CD14-positive monocyte (primary cell): ENCODE measurements around the gene RILPL1. TPM values are rescaled to one million over a fixed set of nuclear protein-coding genes. Genes with fewer than 3 reads are reported as not detected.

ENCODE experiments used
- DNase-seq, 3 donors: peaks; one replicate each; pipeline ENCODE4 v3.0.0-alpha.2; 2011 to 2022
- H2AFZ ChIP-seq: 2 replicates; pipeline ENCODE4 v1.6.0; 2012; ENCODE audit warnings: mild to moderate bottlenecking, low read depth, low read length, inconsistent platforms; ENCODE audit not compliant: insufficient read depth, poor library complexity, severe bottlenecking
- H3K27ac ChIP-seq, 2 donors: 1 replicate in 1 of 2; 2 replicates in 1 of 2; pipeline ENCODE4 v1.5.1; 2012 to 2013; ENCODE audit warnings: low read length in 2 of 2, control low read depth in 1 of 2, inconsistent platforms in 1 of 2, low read depth in 1 of 2, mild to moderate bottlenecking in 1 of 2
- H3K27me3 ChIP-seq, 2 donors: one replicate each; pipeline versions ENCODE4 v1.6.0 to v1.6.1; 2011 to 2013; ENCODE audit warnings: low read length in 2 of 2; ENCODE audit not compliant: control insufficient read depth in 2 of 2, insufficient read depth in 2 of 2
- H3K36me3 ChIP-seq, 2 donors: replicated peaks in 1 of 2; 1 replicate in 1 of 2; 2 replicates in 1 of 2; pipeline versions ENCODE4 v1.5.1 to v1.6.1; 2012 to 2013; ENCODE audit warnings: low read length in 2 of 2, control low read depth in 1 of 2, inconsistent platforms in 1 of 2, mild to moderate bottlenecking in 1 of 2; ENCODE audit not compliant: insufficient read depth in 2 of 2, control insufficient read depth in 1 of 2
- H3K4me1 ChIP-seq, 2 donors: 1 replicate in 1 of 2; 2 replicates in 1 of 2; pipeline versions ENCODE4 v1.5.1 to v1.6.1; 2012 to 2013; ENCODE audit warnings: low read length in 2 of 2, control low read depth in 1 of 2, inconsistent platforms in 1 of 2, mild to moderate bottlenecking in 1 of 2, moderate library complexity in 1 of 2; ENCODE audit not compliant: insufficient read depth in 2 of 2, control insufficient read depth in 1 of 2
- H3K4me2 ChIP-seq: replicated peaks from 2 replicates; pipeline ENCODE3; 2012; ENCODE audit warnings: low read length, moderate library complexity, mild to moderate bottlenecking; ENCODE audit not compliant: poor library complexity, severe bottlenecking; ENCODE audit errors: extremely low read depth
- H3K4me3 ChIP-seq, 3 experiments: fragments of 200-600 bp in 1 of 3; sonication (generic) in 1 of 3; replicated peaks in 1 of 3; 1 replicate in 2 of 3; 2 replicates in 1 of 3; pipeline ENCODE4 v1.5.1; 2011 to 2013; ENCODE audit warnings: low read length in 3 of 3, mild to moderate bottlenecking in 3 of 3, control low read depth in 2 of 3, low read depth in 2 of 3, inconsistent platforms in 1 of 3, moderate library complexity in 1 of 3
- H3K79me2 ChIP-seq: 2 replicates; pipeline ENCODE4 v1.6.0; 2012; ENCODE audit warnings: mild to moderate bottlenecking, control low read depth, inconsistent platforms, low read length, moderate library complexity; ENCODE audit not compliant: insufficient read depth
- H3K9ac ChIP-seq: 2 replicates; pipeline ENCODE4 v1.6.0; 2017; ENCODE audit warnings: low read length, mild to moderate bottlenecking; ENCODE audit not compliant: insufficient read depth, poor library complexity, severe bottlenecking
- H3K9me3 ChIP-seq, 2 donors: replicated peaks in 1 of 2; 1 replicate in 1 of 2; 2 replicates in 1 of 2; pipeline versions ENCODE4 v1.5.1 to v1.6.1; 2012 to 2013; ENCODE audit warnings: low read length in 2 of 2, control low read depth in 1 of 2; ENCODE audit not compliant: control insufficient read depth in 1 of 2, insufficient read depth in 1 of 2
- H4K20me1 ChIP-seq: 2 replicates; pipeline ENCODE4 v1.6.0; 2012; ENCODE audit warnings: mild to moderate bottlenecking, low read length, control low read depth, moderate library complexity; ENCODE audit not compliant: insufficient read depth
- H3K27ac Mint-ChIP-seq, 7 donors: one replicate each; pipeline ENCODE4 v1.8.0; 2020; ENCODE audit warnings: mild to moderate bottlenecking in 7 of 7, mixed read lengths in 7 of 7, moderate library complexity in 6 of 7, inconsistent platforms in 2 of 7
- H3K27me3 Mint-ChIP-seq, 3 donors: one replicate each; pipeline ENCODE4 v1.8.0; 2021 to 2022; ENCODE audit warnings: low read depth in 3 of 3, mild to moderate bottlenecking in 3 of 3, mixed read lengths in 3 of 3, moderate library complexity in 3 of 3, inconsistent platforms in 1 of 3
- H3K36me3 Mint-ChIP-seq, 2 donors: one replicate each; pipeline ENCODE4 v1.8.0; 2020; ENCODE audit warnings: mixed read lengths in 2 of 2, inconsistent platforms in 1 of 2, mild to moderate bottlenecking in 1 of 2
- H3K4me1 Mint-ChIP-seq: one replicate; pipeline ENCODE4 v1.8.0; 2020; ENCODE audit warnings: mild to moderate bottlenecking, mixed read lengths
- H3K4me3 Mint-ChIP-seq, 2 donors: one replicate each; pipeline ENCODE4 v1.8.0; 2020; ENCODE audit warnings: mild to moderate bottlenecking in 2 of 2, mixed read lengths in 2 of 2, moderate library complexity in 1 of 2
- H3K9me3 Mint-ChIP-seq, 7 donors: one replicate each; pipeline ENCODE4 v1.8.0; 2020 to 2022; ENCODE audit warnings: mixed read lengths in 7 of 7, mild to moderate bottlenecking in 6 of 7, moderate library complexity in 6 of 7, inconsistent platforms in 2 of 7
- CTCF ChIP-seq: fragments of 200-600 bp; IDR thresholded peaks from one replicate; pipeline ENCODE4 v1.8.0; 2022; ENCODE audit warnings: antibody characterized with exemption, mild to moderate bottlenecking
- WGBS: methylation state at CpG from one replicate; pipeline ENCODE4 v1.1.5; 2013; ENCODE audit warnings: missing lambda C conversion rate; ENCODE audit not compliant: insufficient coverage; 5-methylcytosine and 5-hydroxymethylcytosine counted together
- intact Hi-C, 2 donors: fragments of 100-400 bp; cut with micrococcal nuclease; formaldehyde crosslinking; loops; one replicate each; pipeline versions ENCODE4 v1.15.0 to v1.15.1; 2023
- polyA plus RNA-seq, 3 donors: library from polyadenylated mRNA; depleted of rRNA in 1 of 3; unstranded in 2 of 3; stranded (reverse) in 1 of 3; fragments of 300-500 nt in 2 of 3; fragments of >200 nt in 1 of 3; fragmentation: Illumina TruSeq in 2 of 3; gene quantifications; 1 replicate in 2 of 3; 2 replicates in 1 of 3; pipeline ENCODE4 v1.2.3, GENCODE V29; 2012 to 2021

RILPL1 gene
- polyA plus RNA-seq, 3 donors, result 1.2 TPM; not detected in 2

DNA sequence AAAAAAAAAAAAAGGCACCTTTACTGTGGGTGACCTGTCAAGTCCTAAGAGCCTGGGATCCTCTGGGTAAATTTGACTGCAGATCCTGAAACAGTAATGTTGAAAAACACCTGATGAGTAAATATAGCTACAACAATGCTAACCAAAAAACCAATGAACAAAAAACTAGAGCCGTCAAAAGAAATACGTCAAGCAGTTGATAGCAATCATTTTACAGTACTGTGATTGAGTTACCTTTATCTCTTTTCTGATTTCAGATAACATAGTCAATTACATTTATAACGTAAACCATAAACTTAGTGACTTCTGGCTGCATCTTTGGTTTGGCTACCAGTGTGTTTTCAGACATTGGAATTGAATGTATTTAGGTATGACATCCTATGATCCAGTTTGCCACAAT, 44.7 kb upstream of the RILPL1 start:
- no peak overlapping the region for H3K27ac ChIP-seq
- H3K27me3 Mint-ChIP-seq, result peaks cover 5 to 8% (median 7%) of the 10 kb centered on the region in 3 donors
- H3K9me3 Mint-ChIP-seq, result peaks cover 0 to 4% (median 0%) of the 10 kb centered on the region in 7 donors
- peaks cover 10 to 15% of the 10 kb centered on the region in 2 donors for H3K4me1 ChIP-seq
- peaks cover 13% of the 10 kb centered on the region for H3K4me1 Mint-ChIP-seq
- H3K79me2 ChIP-seq, result peaks cover 11% of the 10 kb centered on the region
- DNase-seq, result no peak
- no peaks in the 10 kb centered on the region for H3K36me3 ChIP-seq
- H3K36me3 Mint-ChIP-seq, result peaks cover 1 to 3% of the 10 kb centered on the region in 2 donors
- H4K20me1 ChIP-seq, result no peaks in the 10 kb centered on the region
- H3K4me3 Mint-ChIP-seq, result no peak overlapping the region
- no peak overlapping the region for H2AFZ ChIP-seq
- WGBS, result no CpG with 5 or more reads among the region's 3 CpGs
- H3K9me3 ChIP-seq, result peaks cover 0 to 4% of the 10 kb centered on the region in 2 donors
- no peak overlapping the region for H3K4me3 ChIP-seq
- H3K9ac ChIP-seq, result no peak overlapping the region
- no peak overlapping the region for H3K4me2 ChIP-seq
- no peak overlapping the region for H3K27ac Mint-ChIP-seq
- no peaks in the 10 kb centered on the region for H3K27me3 ChIP-seq
- intact Hi-C loops, result no loop called here
- no peak for TF ChIP-seq CTCF

GRCh38 chr12:123576611-123577010, 43.1 kb upstream of the RILPL1 start:
- TF ChIP-seq CTCF, result no peak
- Mint-ChIP-seq H3K4me1 (no peaks in the 10 kb centered on the region), H3K27ac (no peak overlapping the region), H3K9me3 (peaks cover 0 to 4% (median 0%) of the 10 kb centered on the region in 7 donors), H3K4me3 (no peak overlapping the region), H3K36me3 (peaks cover 1 to 3% of the 10 kb centered on the region in 2 donors), H3K27me3 (peaks cover 5 to 11% (median 9%) of the 10 kb centered on the region in 3 donors)
- Histone ChIP-seq H3K27me3 (no peaks in the 10 kb centered on the region), H3K4me1 (no peaks in the 10 kb centered on the region), H3K4me2 (no peak overlapping the region), H3K27ac (no peak overlapping the region), H3K79me2 (no peaks in the 10 kb centered on the region), H3K36me3 (no peaks in the 10 kb centered on the region), H3K9me3 (peaks cover 0 to 4% of the 10 kb centered on the region in 2 donors), H3K9ac (no peak overlapping the region), H4K20me1 (no peaks in the 10 kb centered on the region), H3K4me3 (no peak overlapping the region), H2AFZ (no peak overlapping the region)
- intact Hi-C loops, result no loop called here
- no peak for DNase-seq
- WGBS, result 100% methylated on average over 1 of the region's 1 CpG
